Limb (tissue), 2 donors: ENCODE measurements around the gene PRTG.
A peak's percentile ranks its signal among the peaks of the same experiment; 100 is the strongest.
"Not testable (repeated sequence)": the region's sequence is repeated elsewhere in the genome, so short reads cannot be mapped to it uniquely, and the experiment has no call there.

Experiments
- DNase-seq, 2 donors: peaks; one replicate each; pipeline ENCODE4 v3.0.0-alpha.2; 2016; ENCODE audit errors: extremely low spot score in 2 of 2

PRTG gene, protein sequence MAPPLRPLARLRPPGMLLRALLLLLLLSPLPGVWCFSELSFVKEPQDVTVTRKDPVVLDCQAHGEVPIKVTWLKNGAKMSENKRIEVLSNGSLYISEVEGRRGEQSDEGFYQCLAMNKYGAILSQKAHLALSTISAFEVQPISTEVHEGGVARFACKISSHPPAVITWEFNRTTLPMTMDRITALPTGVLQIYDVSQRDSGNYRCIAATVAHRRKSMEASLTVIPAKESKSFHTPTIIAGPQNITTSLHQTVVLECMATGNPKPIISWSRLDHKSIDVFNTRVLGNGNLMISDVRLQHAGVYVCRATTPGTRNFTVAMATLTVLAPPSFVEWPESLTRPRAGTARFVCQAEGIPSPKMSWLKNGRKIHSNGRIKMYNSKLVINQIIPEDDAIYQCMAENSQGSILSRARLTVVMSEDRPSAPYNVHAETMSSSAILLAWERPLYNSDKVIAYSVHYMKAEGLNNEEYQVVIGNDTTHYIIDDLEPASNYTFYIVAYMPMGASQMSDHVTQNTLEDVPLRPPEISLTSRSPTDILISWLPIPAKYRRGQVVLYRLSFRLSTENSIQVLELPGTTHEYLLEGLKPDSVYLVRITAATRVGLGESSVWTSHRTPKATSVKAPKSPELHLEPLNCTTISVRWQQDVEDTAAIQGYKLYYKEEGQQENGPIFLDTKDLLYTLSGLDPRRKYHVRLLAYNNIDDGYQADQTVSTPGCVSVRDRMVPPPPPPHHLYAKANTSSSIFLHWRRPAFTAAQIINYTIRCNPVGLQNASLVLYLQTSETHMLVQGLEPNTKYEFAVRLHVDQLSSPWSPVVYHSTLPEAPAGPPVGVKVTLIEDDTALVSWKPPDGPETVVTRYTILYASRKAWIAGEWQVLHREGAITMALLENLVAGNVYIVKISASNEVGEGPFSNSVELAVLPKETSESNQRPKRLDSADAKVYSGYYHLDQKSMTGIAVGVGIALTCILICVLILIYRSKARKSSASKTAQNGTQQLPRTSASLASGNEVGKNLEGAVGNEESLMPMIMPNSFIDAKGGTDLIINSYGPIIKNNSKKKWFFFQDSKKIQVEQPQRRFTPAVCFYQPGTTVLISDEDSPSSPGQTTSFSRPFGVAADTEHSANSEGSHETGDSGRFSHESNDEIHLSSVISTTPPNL

DNA sequence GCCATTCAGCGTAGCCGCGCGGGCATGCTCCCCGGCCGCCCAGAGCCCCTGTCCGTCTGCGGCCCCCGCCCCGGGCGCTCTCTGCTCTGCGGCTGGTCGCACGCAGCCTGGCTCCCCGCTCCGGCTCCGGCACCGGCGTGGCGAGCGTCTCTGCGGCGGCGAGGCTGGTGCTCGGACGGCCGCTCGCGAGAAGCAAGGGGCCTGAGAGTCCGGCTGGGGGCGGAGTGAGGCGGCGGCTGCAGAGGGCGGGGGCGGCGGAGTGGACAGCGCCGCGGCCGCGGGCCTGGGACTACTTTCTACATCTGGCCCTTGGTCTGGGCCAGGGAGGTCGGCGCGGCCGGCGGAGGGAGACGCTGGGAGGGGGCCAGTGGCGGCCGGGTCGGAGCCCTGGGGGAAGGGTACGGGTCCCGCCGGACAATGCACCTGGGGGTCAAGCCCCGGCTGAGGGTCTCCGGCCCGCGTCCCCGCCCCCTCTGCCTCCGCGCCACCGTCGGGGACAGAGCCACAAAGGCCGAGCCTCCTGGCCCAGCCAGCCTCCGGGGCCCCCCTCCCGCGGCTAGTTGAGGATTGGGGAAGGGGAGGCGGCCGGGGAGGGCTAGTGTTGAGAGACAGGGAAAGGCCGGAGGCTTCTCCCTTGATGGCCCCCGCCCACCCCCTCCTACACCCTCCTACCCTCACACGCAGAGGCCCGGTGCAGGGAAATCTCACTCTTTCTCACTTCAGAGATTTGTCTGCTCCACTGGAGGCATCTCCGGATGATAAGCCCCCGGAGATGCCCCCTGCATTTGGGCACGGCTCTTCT is at the start of gene PRTG:
Gene PRTG (minus strand): TSS at position 226 of the 802 bp plus-strand sequence. CDS start 221 bp downstream, at position 5.
- peak in 1 of 2 donors; percentile 18 for DNase-seq

DNA sequence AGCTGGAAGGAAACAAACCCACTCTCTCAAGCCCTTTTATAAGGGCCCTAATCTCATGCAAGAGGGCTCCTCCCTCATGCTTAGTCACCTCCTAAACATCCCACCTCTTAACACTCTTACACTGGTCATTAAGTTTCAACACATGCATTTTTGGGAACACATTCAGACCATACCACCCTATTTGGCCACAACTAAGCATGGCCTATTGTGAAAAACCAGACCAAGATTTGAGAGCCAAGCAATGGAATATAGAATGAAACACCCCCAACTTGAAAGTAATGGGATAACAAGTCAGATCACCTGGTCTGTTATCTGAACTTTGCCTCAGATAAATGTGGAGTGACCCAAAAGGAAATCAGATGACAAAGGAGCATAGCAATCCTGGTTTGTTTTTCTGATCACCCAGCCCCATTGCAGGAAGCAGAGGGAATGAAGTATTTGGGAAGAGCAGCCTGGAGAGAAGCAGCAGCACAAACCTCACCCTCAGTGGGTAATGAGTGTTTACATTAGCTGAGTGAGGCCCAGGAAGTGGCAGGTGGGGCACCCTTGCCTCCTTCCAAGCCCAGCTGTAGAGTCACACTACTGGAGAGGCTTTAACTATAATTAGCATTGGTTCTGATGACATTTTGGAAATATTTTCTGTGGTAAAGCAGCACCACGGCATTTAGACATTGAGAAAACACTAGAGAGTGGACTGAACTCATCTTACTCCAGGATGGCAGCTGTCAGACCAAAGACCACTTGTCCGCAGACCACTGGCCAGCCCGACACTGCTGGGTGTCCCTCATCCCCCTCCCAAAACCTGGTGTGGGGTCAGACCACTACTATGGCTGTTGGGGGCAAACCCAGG is 48.8 kb upstream of the PRTG start:
- no peak for DNase-seq

DNA sequence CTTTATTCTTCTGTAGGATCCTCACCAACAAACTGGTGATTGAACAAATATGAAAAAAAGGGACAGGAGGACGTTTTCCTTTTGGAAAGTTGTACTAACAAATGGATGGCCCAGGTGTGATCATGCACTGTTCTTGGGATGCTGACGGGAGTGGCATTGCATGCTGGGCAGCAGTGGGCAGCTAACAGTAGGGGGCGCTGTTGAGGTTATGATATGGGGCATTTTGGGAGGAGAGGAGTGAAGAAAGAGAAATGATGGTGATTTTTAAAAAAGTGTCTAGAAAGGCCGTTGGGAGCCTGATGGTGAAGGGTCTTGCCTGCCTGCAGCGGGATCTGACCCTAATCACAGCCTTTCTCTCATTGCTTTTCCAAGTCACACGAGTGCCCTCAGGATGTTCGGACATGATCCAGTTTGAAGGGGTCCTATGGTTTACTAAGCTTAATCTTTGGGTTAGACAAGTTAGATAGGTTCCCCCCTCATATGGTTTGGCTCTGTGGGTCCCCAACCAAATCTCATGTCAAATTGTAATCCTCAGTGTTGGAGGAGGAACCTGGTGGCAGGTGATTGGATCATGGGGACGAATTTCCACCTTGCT is 46.2 kb upstream of the PRTG start:
- no peak for DNase-seq

DNA sequence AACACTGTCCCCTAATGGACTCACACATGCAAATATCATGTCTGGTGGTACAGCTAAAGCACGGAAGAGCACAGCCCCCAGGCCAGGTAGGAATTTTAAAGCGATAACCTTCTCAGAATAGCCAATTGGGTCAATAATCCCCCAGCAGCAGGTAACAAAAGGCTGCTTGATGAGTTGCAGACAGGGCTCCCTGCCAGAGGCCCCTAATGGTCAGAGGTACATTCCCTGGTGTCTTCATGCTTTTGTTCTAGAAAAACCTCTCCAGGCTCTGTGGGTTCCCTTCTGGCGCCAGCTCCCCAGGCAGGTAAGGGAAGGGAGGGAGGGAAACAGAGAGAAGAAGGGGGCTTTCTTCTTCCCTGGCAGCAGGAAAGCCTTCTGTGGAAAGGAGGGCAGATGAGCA is 43.4 kb upstream of the PRTG start:
- DNase-seq: no peak

DNA sequence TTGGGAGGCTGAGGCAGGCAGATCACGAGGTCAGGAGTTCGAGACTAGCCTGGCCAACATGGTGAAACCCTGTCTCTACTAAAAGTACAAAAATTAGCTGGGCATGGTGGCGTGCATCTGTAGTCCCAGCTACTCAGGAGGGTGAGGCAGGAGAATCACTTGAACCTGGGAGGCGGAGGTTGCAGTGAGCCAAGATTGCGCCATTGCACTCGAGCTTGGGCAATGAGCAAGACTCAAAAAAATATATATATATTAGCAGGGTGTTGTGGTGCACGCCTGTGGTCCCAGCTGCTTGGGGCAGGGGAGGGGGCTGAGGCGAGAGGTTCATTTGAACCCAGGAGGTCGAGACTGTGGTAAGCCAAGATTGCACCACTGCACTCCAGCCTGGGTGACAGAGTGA is 42.6 kb upstream of the PRTG start:
- DNase-seq: not testable (repeated sequence)

DNA sequence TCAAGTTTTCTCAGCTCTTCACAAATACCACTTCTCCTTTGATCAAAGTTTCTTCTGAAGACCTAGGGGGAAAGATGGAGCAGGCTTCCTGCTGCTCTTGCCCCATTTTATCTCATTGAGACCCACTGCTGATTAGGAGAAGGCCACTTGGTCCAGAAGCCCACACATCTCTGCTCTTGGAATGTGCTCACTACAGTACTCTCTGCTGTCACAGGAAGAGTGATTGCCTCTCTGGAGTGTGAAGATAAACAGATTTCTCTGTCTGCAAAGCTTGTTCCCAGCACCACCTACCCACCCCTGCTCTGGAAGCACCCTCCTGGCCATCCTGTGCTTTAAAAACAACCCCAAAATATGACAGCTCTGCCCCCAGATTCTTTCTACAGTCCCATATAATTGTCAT is 41.3 kb upstream of the PRTG start:
- DNase-seq: no peak

DNA sequence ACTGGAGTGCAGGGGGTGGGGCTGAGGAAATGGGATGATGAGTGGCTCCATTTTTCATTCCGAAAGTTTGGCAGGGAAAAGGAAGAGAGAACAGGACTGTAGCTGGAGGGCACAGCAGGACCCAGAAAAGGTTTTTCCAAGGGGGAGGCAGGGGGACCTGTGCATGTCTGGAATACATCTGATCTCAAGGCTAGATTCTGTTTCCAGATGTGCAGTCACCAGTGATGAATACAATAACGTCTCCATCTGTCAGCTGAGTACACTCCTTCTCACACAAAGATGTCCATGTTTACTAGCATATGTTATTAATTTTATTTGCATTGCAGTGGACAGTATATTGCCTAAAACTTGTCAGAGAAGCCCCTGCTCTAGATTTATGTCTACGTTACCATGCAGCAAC is 39.9 kb upstream of the PRTG start:
- peak in 1 of 2 donors; percentile 47 for DNase-seq

DNA sequence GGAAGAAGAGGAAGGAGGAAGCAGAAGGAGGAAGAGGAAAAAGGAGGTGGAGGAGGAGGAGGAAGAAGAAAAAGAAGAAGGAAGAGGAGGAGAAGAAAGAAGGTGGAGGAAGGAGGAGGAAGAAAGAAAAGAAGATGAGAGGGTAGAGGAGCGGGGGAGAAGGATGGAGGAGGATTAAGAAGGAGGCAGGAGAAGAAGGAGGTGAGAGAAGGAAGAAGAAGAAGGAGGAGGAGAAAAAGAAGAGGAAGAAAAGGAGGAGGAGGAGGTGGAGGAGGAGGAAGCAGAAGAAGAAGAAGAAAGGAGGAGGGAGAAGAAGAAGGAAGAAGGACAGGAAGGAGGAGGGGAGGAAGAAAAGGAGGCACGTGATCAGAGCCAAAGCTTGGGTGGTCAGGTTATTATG is 37.3 kb upstream of the PRTG start:
- no peak for DNase-seq

DNA sequence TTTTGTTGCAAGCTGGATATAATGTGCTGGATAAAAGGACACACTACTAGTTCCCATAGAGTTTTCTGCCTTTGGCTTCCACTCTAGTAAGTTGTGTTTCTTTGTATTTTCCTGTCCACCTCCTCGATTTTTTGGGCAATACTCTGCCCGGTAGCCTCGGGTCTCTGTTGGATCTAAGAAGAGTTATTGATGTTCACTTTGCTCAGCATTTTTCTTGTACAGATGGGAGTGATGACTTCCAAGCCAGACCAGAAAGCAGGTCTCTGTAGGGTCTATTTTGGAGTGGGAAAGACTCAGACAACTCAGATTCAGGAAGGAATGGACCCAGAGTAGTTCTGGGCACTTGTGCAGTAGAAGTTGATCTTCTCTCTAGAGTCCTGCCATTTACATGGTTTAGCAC is 36.0 kb upstream of the PRTG start:
- no peak for DNase-seq

DNA sequence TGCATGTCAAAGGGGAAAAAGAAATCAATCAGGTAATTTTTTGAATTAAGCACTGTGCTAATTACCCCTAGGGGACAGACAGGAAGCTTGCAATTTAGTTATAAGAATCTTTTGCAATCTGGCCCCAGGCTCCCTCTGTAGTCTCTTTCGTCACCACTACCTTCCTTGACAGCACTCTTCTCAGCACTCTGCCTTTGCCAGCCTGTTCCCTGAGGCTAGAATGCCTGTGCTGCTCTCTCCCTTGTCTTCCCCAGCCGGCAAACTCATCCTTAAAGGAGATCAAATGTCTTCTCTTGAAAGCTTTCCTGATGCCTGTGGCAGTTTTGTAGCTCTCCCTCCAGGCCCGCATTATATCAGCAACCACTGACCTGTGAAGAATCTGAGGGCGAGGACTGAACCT is 32.4 kb upstream of the PRTG start:
- DNase-seq: no peak

DNA sequence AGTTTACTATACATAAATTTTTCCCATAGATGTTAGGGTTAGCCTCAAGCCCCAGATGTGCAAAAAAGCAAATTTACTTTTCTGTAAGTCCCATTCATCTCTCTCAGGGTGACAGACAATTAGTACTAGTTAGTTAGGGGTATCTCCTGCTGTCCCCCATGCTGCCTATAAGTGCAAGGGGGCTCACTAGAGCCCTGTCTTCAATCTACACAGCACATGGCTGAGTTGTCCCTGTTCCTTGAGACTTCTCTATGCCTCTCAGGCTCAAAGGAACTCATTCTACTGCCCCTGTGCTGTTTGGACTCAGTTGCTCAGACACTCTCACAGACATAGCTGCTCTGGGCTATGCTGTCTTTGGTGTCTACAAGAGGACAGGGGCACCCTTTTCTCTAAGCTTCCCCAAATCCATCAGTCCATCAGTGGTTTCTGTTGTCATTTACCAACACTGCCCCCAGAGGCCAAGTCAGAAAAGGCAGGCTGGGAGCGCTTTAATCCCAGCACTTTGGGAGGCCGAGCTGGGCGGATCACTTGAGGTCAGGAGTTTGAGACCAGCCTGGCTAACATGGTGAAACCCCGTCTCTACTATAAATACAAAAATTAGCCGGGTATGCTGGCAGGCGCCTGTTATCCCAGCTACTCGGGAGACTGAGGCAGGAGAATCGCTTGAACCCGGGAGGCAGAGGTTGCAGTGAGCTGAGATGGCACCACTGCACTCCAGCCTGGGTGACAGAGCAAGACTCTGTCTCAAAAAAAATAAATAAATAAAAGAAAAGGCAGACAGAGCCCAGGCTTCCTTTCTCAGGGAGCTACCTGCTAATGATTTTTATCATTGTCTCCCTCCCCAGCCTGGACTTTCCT is 31.4 kb upstream of the PRTG start:
- peak in 1 of 2 donors; percentile 55 for DNase-seq

DNA sequence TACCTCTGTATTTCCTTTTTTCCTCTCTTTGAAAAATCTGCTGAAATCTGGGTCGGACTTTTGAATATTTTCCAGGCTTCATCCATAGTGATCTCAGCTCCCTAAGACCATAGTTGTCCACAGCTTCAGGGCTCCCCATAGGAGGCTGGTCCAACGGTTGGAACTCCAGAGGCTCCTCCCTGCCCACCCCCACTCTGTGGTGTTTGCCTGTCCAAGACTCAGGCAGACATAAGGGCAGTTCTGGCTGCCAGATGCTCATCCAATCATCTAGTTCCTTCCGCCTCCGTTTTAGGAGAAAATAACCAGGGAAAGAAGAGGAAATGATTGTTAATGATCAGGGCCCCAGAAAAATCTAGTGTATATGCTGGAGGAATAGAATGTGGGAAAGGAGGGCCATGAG is 27.9 kb upstream of the PRTG start:
- no peak for DNase-seq

DNA sequence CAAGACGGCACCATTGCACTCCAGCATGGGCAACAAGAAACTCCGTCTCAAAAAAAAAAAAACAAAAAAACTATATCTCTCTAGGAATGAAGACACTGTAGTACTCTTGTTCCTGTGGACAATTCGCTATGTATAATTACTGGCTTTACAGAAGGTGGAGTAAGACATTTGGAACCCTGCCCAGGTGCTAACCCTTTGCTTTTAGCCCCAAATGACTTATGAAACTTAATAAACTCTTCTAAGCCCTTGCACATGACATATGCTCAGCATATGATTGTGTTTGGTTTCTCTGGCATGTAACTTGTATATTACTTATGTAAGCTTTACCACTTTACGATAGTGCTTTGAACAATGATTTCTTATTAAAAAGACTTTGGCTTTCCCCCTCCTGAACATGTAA is 27.3 kb upstream of the PRTG start:
- DNase-seq: peak in 1 of 2 donors; percentile 27

DNA sequence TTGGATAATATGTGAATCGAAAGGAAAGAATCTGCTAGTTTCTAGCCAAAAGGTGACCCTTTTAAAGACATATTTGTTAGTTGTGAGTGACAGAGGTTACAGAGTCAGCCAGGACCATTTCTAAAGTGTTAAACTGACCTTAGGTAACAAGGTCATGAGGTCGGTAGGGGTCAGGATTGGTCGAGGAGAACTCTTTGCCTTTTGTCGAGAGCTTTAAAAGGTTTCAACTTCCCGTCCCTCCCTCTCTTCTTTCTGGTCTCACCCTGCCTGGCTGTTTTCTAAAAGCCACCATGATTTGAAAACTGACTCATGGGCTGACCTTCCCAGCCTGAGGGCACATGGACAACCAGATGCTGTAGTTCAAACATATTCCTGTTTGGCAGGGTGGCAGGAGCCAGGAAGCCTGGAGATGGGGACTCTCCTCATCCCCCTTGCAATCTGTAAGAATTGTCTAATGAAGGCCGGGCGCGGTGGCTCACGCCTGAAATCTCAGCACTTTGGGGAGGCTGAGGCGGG is 25.8 kb upstream of the PRTG start:
- no peak for DNase-seq

DNA sequence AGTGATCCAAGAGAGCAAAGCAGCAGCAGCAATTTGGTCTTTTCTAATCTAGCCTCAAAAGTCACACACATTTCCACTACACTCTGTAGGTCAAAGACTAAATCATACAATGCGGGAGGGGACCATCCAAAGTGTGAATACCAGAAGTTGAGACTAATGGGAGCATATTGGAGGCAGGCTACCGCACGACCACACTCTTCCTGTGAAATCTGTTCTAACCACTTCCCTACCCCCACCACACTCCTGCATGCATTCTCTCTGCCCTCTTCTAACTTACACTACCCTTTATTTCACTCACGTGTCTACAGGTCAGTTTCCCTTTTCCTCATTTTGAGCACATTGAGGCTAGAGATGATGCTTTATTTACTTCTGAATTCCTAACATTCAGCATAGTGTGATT is 23.7 kb upstream of the PRTG start:
- no peak for DNase-seq

DNA sequence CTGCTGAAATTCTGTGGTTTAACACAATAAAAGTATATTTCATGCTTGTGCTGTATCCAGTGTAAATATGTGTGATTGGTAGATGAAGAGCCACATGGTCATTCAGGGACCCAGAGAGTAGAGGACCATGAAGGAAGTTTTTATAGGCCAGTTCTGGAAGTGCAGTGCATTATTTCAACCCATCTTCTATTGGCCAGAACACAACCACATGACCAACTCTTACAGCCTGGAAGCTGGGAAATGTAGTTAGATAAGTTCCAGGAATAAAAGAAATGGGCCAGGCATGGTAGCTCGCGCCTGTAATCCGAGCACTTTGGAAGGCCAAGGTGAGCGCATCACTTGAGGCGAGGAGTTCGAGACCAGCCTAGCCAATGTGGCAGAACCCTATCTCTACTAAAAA is 21.4 kb upstream of the PRTG start:
- no peak for DNase-seq

DNA sequence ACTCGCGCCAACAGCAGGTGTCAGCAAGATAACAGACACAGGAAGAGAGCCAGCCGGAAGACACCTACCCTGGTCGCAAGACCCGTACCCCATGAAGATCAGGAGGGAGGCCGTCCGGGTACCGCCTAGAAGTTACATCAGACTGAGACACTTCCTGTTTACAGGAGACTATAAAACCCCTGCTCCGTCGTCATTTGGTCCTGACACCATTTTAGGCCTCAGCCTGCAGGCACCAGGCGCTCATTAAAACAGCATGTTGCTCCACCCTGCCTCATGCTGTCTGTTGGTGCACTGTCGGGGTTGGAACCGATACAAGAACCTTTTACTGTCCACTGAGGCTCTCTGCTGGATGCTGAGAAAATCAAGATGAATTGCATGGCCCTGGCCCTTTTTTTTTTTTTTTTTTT is 15.6 kb upstream of the PRTG start:
- no peak for DNase-seq

DNA sequence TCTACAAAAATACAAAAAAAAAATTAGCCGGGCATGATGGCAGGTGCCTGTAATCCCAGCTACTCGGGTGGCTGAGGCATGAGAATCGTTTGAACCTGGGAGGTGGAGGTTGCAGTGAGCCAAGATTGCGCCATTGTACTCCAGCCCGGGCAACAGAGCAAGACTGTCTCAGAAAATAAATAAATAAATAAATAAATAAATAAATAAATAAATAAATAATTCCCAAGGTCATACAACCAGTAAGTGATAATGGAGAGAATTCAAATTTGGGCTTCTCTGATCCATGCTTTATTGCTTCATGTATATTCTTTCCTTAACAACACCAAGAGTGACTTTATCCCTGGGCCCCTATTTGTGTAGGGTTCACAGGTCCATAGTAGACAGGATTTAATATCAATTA is 10.5 kb upstream of the PRTG start:
- DNase-seq: not testable (repeated sequence)

DNA sequence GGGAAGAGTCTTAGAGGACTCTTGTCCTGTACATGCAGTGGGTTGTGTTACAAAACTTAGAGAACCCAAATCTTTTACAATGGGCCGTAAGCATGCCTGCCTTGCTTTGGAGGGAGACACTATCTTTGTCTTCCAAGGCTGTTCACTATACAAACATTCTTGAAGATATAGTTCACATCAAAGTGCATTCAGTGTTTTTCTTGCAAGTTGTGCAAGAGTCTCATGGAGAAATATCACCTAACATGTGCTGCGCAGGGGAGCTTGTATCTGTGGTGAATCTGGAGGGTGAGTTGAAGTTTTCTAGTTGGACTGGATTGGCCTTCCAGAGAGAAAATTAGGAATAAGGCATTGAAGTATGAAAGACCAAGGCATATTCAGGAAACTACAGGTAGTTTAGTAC is 7.8 kb upstream of the PRTG start:
- DNase-seq: no peak
